ENCODE results near the gene C1orf105.
"Not testable (repeated sequence)": the region's sequence is repeated elsewhere in the genome, so short reads cannot be mapped to it uniquely, and the experiment has no call there.

C1orf105 gene, protein sequence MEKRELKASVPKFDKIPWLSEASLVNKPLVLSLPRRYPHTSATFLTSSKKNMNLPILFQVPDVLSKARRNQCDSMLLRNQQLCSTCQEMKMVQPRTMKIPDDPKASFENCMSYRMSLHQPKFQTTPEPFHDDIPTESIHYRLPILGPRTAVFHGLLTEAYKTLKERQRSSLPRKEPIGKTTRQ

DNA sequence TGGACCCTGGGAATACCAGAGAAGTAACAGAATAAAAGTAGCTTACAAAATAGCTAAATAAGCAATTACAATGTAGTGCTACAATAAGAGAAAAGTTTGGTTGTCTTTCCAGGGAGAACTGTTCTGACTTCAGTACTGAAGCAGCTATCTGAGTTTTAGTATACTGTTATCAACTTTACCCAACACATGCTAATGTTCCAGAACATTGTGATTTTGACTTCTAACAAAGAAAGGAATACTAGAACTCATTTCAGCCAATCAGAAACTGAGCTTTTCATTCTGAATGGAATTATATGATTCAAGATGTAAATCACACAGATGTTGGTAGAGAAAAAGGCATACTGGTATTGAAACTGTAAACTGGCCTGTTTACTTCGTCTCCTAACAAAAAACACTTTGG, at the start of gene C1orf105:
TSS of gene C1orf105 (plus strand) at position 301 of the 400 bp plus-strand sequence. CDS start 201 bp downstream, outside the sequence.
- no peak for DNase-seq (ENCODE audit: low read depth, low spot score)

DNA sequence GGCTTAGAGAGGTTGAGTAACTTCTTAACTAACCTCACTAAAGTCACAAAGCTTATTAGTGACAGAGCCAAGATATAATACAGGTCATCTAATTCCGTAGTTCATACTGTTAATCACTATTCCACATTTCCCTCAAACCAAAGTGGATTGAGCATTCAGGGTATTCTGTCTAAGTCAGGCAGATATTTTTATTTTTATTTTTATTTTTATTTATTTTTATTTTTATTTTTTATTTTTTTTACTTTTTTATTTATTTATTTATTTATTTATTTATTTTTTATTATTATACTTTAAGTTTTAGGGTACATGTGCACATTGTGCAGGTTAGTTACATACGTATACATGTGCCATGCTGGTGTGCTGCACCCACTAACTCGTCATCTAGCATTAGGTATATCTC, 48.8 kb upstream of the C1orf105 start:
- DNase-seq (ENCODE audit: low read depth, low spot score), result not testable (repeated sequence)

DNA sequence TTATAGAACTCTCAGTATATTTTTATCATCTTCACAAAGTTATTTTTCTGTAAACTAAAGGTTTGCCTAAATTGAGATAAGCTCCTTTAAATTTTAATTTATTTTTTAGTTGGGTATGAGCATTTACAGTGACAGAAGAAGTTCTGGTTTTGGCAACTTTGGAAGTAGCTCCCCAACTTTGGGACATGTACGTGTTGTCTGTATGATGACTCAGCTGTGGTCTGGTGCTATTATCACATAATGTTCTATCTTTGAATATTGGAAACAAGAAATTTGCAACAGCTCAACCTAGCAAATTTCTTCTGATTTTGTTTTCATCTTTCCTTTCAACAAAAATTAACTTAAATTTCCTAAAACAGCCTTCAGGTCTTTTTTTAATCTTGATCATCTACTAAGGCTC, 46.6 kb upstream of the C1orf105 start:
- DNase-seq (ENCODE audit: low read depth, low spot score), result no peak

DNA sequence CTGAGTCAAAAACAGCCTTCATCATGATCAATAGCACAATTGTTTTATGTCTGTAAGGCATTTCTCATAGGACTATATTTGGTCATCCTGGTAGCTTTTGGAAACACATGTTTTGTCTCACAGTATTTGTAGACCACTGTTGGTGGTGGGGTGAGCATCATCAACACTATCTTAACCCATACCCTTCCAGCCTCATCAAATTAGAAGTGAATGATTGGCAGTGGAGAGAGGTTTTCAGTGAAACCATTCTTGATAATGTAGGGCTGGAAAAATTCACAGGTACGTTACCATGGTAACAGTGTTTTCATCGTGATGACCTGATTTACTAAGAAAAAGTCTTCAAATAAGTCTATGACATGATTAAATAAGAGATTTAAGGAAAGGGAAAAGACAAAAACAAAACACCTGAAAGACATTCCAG, 45.3 kb upstream of the C1orf105 start:
- DNase-seq (ENCODE audit: low read depth, low spot score), result no peak

DNA sequence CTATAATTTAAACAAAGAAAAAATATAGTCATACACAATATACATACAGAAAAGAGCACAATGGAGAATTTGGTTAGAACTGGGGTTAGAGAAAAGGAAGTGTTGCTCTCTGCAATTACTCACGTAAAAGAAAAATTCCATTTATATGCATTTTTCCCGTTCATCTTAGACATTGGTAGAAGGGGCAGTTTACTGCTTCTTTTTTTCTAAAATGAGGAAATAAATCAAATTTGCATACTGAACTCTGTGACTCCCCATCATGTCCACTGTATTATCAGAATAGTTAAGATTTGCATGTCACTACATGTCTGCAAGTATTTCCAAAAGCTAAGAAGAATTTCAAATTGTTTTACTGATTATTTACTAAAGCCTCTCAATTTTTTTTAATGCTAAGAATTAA, 44.1 kb upstream of the C1orf105 start:
- no peak for DNase-seq (ENCODE audit: low read depth, low spot score)

DNA sequence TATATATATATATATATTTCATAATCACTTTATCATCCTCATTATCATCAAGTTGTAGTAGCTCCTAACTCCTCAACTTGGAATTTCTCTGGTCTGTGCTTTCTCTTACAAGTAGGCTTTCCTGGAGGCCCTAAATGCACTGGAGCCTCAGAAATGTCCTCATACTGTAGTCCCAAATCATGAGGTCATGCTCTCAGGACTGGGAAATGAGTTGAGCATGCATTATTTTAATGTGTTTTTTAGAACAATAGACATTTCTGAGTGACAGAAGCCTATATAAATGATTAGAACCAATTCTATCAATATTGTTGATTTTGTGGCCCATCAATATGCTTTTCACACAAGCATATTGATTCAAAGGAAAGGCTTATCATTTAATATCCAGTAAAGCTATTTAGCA, 42.9 kb upstream of the C1orf105 start:
- DNase-seq (ENCODE audit: low read depth, low spot score), result no peak

DNA sequence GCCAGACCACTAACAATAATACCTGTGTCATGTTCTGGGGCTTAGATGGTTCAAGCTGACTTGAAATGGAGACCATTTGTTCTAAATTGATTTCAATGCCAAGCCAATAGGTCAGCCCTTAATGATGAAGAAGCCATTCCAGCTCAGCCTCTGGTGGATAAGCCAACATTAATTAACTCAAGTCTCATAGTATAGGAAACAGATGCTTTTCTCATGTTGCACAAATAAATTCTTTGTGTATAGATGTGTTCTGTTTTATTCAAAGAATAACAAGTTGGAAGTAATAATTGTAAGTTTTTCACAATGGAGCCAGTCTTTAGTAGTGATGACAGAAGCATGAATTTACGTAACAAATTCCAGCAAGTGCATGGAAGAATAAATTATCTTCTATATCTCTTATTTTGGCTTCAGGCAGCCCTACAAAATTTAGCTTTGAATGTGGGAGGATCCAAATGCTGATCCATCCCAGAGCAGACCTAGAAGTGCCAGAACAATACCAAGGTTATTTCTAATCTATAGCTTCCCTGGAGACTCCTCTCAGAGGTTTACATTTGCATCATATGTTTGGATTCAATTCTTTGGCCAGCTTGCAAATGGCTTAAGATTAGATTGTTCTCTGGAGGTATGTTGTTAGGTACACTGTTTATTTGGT, 42.2 kb upstream of the C1orf105 start:
- DNase-seq (ENCODE audit: low read depth, low spot score), result no peak

DNA sequence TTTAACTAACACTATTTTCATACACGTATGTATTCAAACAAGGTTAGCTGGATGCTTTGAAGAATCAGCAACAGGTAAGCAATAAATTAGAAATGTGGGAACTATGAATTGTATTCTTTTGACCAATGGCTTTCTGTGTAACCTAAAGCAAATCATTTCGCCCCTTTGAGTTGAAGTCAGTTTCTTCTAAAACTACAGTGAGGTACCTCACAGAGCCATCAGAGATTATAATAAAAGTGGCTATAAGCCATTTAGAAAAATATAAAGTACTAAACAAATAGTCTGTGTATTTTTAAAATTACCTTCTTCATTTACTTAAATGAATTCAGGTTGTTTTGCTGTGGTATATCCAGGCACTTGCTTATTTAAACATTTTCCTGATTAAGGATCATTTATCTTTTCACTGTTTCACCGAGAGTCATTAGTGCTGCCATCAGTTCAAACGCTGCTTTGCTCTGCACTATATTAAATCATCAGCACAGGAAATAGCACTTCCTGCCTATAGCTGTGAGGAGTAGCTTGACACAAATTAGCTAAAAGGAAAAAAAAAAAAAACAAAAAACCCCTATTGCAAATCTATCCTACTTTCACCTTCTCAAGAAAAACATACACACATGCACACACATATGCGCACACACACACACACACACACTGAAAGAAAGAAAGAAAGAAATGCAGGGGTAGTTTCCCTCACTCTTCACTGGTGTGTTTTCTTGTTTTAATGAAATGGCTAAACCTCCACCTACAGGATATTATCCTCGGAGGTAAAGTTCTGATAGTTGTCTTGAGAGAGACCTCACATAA, 39.8 kb upstream of the C1orf105 start:
- DNase-seq (ENCODE audit: low read depth, low spot score), result no peak

DNA sequence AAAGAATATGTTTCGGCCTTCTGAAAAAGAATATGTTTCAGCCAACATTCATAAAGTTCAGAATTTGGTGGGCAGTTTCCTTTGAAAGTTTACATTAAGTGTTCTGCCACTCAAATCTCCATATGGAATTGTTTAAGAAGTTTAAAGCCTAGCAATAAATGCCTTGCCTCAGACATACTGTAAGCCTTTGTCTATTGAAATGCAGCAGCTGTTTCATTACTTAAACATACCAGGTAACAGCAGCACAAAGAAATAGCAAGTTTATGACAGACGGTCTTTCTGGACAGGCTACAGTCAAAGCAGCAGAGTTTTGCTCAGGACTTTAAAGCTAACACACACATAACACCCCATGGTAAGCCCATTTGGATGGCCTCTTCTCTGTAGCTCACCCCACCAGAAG, 38.5 kb upstream of the C1orf105 start:
- no peak for DNase-seq (ENCODE audit: low read depth, low spot score)

DNA sequence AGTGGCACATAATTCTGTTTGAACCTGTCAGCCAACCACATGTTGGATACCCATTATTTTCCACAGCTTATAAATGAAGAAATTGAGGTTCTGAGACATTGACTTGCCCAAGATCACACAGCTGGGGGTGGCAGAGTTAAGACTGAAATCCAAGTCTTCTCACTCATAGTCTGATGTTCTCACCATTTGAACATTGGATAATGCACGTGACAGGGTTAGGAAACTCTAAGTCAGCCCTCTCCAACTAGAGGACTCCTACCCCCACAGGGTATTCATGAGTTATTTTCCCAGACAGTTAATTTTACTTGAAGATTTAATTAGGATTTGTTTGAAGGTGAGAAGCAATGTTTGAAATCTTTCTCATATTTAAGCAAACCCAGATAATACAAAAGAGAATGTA, 38.1 kb upstream of the C1orf105 start:
- DNase-seq (ENCODE audit: low read depth, low spot score), result no peak

DNA sequence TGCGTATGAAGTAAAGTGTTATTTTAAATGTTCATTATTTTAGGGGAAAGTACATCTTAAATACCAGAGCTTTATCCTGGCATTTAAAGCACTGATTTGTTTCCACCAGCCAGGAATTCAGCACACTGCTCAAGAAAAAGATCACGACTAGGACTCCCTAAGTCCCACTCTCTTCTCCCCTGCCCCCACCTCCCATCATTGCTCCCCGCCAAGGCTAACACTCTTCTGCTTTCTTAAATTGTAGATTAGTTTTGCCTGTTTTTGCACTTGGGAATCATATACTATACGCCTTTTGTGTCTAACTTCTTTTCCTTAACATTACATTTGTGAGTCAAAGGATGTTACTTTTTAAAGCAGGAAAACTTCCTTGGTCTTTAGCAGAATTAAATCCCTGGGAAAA, 37.5 kb upstream of the C1orf105 start:
- no peak for DNase-seq (ENCODE audit: low read depth, low spot score)

DNA sequence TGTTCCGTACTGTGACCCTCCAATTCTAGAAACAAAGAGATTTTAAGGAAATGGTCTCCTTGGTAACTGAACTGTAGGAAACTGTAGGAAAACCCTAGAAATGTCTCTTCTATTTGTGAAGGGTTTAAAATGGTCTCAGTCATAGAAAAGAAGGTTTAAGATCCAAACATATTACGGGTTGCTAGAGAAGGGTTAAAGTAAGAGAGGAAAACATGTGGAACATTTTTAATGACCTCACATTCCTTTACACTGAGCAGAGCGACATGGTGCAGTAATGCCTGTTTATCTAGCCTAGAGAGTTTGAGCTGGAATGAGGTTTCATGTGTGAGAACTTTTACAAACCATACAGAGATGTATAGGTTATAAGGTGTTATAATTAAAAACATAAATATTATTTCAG, 36.9 kb upstream of the C1orf105 start:
- DNase-seq (ENCODE audit: low read depth, low spot score), result no peak

DNA sequence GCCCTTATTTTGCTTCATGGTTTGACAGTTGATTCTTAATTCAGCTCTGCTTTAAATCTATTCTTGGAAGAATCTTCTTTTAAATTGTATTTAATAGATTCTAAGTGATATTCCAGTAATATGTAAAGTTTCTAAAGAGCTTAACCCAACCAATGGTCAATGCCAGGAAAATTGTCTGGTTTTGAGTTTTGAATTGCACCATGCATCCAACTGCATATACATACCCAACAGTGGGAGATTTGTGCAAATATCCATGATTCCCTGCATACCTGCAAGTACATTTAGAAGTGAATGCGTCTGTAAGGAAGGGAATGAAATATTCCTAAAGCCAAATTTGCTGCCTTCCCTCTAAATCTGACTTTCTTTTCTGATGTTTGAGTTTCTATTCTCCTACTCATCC, 35.8 kb upstream of the C1orf105 start:
- DNase-seq (ENCODE audit: low read depth, low spot score), result no peak

DNA sequence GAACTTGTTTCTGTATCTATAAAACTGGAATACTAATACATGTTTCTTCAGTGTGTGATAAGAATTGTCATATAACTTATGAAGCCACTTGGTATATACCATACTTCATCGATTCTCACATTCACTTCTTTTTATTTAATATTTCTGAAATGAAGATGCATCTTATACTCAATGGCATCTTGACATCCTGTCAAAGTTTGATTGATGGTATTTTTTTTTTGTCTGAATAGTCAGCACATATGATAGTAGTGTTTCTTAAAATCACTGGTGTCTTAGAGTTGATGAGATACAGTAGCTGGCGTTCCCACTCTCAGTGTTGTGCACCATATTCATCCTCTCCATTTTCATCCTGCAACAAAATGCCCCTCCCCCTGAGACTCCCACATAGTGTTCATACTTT, 34.4 kb upstream of the C1orf105 start:
- DNase-seq (ENCODE audit: low read depth, low spot score), result no peak

DNA sequence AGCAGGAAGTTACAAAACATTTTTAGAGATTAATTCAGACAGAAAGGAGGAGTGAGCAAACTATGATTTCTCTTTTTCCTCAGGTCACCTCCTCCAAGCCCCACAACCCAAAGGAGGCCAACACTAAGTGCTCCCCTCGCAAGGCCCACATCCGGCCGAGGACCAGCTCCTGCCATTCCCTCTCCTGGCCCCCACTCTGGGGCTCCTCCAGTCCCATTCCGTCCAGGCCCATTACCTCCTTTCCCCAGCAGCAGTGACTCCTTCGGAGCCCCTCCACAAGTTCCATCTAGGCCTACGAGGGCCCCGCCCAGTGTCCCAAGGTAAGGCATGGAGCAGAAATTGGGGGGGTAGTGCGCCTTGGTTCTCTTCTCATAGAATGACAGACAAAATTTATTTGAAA, 32.0 kb upstream of the C1orf105 start:
- no peak for DNase-seq (ENCODE audit: low read depth, low spot score)

DNA sequence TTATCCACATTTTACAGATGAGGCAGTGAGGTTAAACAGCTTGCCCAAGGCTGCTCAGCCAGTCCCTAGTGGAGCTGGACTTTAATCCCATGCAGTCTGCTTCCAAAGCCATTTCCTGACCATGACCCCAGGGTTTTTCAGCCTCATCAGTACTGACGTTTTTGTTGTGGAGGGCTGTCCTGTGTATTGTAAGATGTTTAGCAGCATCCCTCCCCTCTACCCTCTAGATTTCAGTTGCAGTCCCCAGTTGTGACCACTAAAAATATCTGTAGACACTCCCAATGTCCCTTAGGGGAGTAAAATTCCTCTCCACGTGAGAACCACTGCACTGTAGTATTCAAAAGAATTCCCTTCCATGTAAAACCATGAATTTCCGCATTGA, 30.2 kb upstream of the C1orf105 start:
- no peak for DNase-seq (ENCODE audit: low read depth, low spot score)

DNA sequence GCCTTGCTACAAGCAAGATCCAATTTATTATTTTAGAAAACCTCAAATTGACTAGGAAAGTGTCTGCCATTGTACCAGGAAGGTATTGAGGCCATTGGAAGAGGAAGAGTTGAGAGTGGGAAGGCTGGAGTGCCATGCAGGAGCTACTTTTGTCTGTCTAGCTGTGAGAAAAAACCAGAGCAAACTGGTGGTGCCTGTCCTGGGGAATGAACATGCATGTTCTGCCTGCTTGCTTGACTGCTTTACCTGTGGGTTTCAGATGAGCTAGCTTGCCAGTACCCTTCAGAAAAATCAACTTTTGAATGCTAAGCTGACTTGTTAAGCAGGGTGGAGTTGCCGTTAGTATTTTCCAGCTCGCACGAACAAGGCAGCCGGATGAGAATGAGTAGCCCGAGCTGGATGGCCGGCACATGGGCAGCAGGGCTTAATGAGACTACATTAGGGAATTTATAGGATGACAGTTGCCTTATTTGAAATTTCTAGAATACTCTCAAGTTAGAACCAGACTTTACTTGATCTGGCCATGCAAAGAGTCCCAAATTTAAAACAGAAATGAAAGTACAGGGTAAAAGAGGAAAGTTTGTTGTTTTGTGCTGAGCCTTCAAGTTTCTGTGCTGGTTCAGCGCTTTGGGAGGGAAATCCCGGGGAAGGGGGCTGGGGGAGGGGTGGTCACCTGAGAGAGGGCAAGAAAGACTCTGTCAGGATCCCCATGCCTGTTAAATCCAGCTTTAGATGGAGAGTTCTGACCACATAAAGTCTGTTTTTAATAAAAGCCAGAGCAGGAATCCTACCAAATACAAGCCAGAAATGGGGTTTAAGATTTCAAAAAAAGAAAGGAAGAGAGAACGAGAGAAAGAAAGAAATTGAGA, 29.6 kb upstream of the C1orf105 start:
- no peak for DNase-seq (ENCODE audit: low read depth, low spot score)

DNA sequence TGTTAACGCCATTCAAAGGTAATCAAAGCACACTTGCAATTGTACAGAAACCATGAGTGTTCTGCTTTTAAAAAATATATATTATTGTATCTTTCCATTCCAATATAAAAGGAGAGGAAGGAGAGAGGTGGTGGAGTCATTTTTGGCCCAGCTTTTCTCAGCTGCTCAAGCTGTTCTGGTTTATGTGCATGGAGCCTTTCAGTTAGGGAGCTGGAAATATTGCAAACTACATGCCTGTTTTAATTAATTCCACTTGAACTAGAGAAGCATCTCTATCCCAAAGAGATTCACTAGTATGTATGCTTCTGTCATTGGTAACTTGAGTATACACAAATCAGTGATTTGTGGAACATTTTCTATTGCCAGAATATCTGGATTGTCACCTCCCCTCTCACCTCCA, 28.5 kb upstream of the C1orf105 start:
- no peak for DNase-seq (ENCODE audit: low read depth, low spot score)

DNA sequence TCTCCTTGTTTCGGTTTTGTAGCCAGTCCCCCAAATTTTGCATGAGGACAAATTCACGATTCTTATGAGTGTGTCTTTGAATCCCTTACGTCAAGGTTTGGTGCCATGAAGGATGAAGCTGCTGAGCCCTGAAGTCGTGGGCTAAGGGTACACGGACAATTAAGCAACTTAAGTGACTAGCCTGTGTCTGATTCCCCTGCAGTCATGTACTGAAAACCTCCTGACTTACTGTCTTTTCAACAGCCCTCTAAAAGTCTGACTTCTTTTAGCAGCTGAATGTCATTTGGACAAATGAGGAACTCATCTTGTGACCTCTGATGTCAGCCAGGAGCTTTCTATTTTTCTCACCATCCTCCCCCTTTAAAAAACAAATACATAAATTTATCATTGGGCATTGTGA, 27.1 kb upstream of the C1orf105 start:
- DNase-seq (ENCODE audit: low read depth, low spot score), result no peak

DNA sequence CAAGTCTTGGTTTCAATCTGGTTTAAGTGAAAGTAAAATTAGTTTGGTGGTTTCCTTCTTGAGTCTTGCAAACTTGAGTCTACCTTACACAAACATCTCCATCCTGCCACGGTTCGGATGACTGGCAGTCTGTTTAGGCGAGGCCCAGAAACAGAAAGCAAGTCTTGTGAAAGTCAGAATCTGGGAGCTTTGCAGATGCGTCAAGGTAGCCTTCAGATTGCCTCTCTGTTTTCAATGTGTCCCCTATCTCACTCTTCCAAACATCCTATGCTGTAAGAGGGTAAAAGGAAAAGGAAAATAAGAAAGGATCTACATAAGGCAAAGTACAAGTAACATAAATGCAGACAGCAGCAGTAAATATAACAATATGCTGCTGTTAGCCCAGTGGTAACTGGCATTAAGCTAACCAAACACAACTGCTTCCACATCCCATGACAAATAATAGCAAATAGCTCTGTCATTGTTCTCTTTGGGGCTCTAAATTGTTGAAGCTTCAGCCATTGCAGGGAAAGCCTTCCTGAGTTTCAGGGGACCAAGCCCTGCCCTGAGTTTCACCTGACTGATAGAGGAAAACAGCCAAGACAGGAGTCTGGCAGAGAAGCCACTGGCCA, 26.2 kb upstream of the C1orf105 start:
- no peak for DNase-seq (ENCODE audit: low read depth, low spot score)

DNA sequence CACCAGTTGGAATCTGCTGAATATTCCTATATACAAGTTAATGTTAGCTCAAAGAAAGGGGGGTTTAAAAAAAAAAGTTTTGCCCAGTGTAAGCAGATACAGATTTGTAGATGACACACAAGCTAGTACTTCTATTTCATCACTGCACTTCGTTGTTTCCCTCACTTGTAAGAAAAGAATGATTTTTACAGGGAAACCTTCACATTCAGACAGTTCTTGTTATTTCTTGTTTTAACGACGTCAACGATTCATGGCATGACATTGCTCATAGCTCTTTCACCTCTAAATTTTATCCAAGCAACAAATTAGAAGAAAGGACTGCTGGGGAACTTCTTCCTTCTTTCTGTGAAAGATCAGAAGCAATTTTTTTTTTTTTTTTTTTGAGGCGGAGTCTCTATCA, 25.7 kb upstream of the C1orf105 start:
- no peak for DNase-seq (ENCODE audit: low read depth, low spot score)

DNA sequence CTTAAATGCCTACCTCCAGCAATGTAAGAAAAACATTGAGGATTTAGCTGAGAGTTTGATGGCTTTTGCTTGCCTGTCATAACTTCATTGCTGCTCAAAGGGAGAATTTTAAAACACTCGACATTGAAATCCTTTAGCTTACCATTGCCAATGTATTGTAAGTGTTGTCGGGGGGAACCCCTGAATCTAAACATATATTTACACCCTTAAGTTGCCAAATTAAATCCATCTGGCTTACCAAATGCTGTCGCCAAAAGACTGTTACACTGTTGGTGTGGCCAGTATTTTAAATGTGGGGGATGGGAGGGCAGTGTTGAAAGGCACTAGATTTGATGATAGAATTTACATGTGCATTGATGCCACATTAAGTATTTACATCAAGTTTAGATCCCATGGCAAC, 24.9 kb upstream of the C1orf105 start:
- no peak for DNase-seq (ENCODE audit: low read depth, low spot score)

Data from iPS DF 19.7 (cell line).